ENCODE results near the gene TCF21.

TCF21 gene

GRCh38 chr6:133889557-133890403 is 867 bp downstream of the TCF21 start:
- DNase-seq (ENCODE audit: low read depth in 2 of 2), result no peak

- DNase-seq (ENCODE audit: low read depth in 2 of 2), result no peak
Observed at GRCh38 chr6:133890711-133891148, 1.8 kb downstream of the TCF21 start.

GRCh38 chr6:133891149-133891926 is 2.4 kb downstream of the TCF21 start:
- peak in 1 of 2 donors; percentile 8 for DNase-seq (ENCODE audit: low read depth in 2 of 2)

- no peak for DNase-seq (ENCODE audit: low read depth in 2 of 2)
Observed at GRCh38 chr6:133891927-133892812, 3.3 kb downstream of the TCF21 start.

GRCh38 chr6:133892813-133893691 is 4.1 kb downstream of the TCF21 start:
- DNase-seq (ENCODE audit: low read depth in 2 of 2), result no peak

GRCh38 chr6:133893946-133894345 is 5.0 kb downstream of the TCF21 start:
- DNase-seq (ENCODE audit: low read depth in 2 of 2), result no peak

GRCh38 chr6:133894369-133894768 is 5.5 kb downstream of the TCF21 start:
- no peak for DNase-seq (ENCODE audit: low read depth in 2 of 2)

- DNase-seq (ENCODE audit: low read depth in 2 of 2), result no peak
Observed at GRCh38 chr6:133894795-133895358, 6.0 kb downstream of the TCF21 start.

- DNase-seq (ENCODE audit: low read depth in 2 of 2), result no peak
Observed at GRCh38 chr6:133895573-133896343, 6.8 kb downstream of the TCF21 start.

GRCh38 chr6:133896344-133896721 is 7.4 kb downstream of the TCF21 start:
- DNase-seq (ENCODE audit: low read depth in 2 of 2), result no peak

- no peak for DNase-seq (ENCODE audit: low read depth in 2 of 2)
Observed at GRCh38 chr6:133898263-133898662, 9.3 kb downstream of the TCF21 start.

- DNase-seq (ENCODE audit: low read depth in 2 of 2), result no peak
Observed at GRCh38 chr6:133899556-133899955, 10.6 kb downstream of the TCF21 start.

GRCh38 chr6:133903855-133904254 is 14.9 kb downstream of the TCF21 start:
- no peak for DNase-seq (ENCODE audit: low read depth in 2 of 2)

- DNase-seq (ENCODE audit: low read depth in 2 of 2), result no peak
Observed at GRCh38 chr6:133906050-133906449, 17.1 kb downstream of the TCF21 start.

GRCh38 chr6:133916650-133917151 is 27.8 kb downstream of the TCF21 start:
- DNase-seq (ENCODE audit: low read depth in 2 of 2), result peak; percentile 67 to 76

GRCh38 chr6:133917781-133918180 is 28.9 kb downstream of the TCF21 start:
- DNase-seq (ENCODE audit: low read depth in 2 of 2), result no peak

- DNase-seq (ENCODE audit: low read depth in 2 of 2), result no peak
Observed at GRCh38 chr6:133918208-133918930, 29.5 kb downstream of the TCF21 start.

GRCh38 chr6:133919362-133919761 is 30.4 kb downstream of the TCF21 start:
- no peak for DNase-seq (ENCODE audit: low read depth in 2 of 2)

Measured in stimulated activated CD4-positive, alpha-beta T cell treated with anti-CD3 and anti-CD28 coated beads, Interleukin-1b, Interleukin-23, amount 100 ng/mL, for 4 hours (primary cell).